A673 (cell line): ENCODE measurements around the gene CALN1.

Source experiments
- CTCF ChIP-seq: fragments of 300-800, 200-600 bp; sonication (generic); conservative IDR thresholded peaks from 2 replicates; pipeline ENCODE4 v1.5.1; 2017; ENCODE audit warnings: low read depth, mild to moderate bottlenecking, antibody characterized with exemption, low read length, moderate library complexity, mixed read lengths
- EZH2 ChIP-seq: fragments of 200-600 bp; sonication (generic); IDR thresholded peaks from 2 replicates; pipeline ENCODE4 v1.6.1; 2017; ENCODE audit warnings: borderline replicate concordance, low read depth, mild to moderate bottlenecking, mixed read lengths, antibody characterized with exemption, low read length; ENCODE audit not compliant: poor library complexity, severe bottlenecking

- TF ChIP-seq CTCF (no peak), EZH2 (no peak)
These were observed 390.4 kb downstream of the CALN1 start for GRCh38 chr7:72021716-72022115.
